HK-2 (cell line): ENCODE measurements around the gene RABGAP1L.
"Not testable (repeated sequence)": the region's sequence is repeated elsewhere in the genome, so short reads cannot be mapped to it uniquely, and the experiment has no call there.

Experiments
- DNase-seq: peaks from one replicate; pipeline ENCODE4 v3.0.0-alpha.2; 2018; ENCODE audit not compliant: unreplicated experiment

The RABGAP1L gene

DNA sequence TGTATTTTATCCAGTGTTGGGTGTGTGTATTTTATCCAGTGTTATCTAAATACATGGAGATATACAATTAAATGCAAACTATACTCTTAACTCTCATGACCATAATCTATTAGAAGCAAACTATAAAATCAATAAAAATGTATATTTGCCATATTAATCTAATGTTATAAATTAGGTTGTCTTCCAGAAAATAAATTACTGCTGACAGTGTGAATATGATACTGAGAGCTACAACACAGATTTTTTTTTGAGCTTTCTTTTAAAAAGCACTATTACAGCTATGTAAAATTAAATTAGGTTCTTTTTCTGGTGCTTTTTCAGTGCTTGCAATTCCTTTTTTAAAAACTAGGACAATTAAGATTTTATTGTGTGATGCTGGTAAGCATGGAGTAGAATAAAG, 269.4 kb downstream of the RABGAP1L start:
- DNase-seq: no peak

DNA sequence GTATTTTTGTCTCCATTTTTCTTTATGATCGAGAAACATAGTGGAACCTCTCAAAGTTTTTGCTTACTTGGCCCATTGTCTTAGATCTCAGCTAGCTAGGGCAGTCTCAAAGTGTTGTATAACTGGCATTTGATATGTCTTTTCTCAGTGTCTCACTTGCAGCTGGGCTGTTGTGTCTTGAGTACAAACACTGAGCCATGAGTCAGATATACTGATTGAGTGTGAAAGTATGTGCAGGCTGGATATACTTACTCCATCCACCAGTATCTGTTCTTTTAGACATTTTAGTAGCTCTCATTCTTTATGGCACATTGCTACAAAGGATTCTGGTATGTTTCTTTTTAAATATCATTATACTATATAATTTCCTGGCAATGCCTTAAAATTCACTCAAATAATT, 274.1 kb downstream of the RABGAP1L start:
- DNase-seq: no peak

GRCh38 chr1:174445351-174445750, 286.0 kb downstream of the RABGAP1L start:
- DNase-seq: no peak

- DNase-seq: no peak
Measured at GRCh38 chr1:174445817-174446216, 286.5 kb downstream of the RABGAP1L start.

GRCh38 chr1:174447866-174448530, 288.7 kb downstream of the RABGAP1L start, which contains the start of gene GPR52:
Gene GPR52, plus strand, starts transcription at chr1:174447964. Its CDS starts 148 bp downstream, at chr1:174448112.
- no peak for DNase-seq

DNA sequence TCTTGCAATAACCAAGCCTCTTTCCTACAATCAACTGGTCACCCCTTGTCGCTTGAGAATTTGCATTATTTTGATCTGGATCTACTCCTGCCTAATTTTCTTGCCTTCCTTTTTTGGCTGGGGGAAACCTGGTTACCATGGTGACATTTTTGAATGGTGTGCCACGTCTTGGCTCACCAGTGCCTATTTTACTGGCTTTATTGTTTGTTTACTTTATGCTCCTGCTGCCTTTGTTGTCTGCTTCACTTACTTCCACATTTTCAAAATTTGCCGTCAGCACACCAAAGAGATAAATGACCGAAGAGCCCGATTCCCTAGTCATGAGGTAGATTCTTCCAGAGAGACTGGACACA, 289.2 kb downstream of the RABGAP1L start:
- no peak for DNase-seq

GRCh38 chr1:174448974-174449373, 289.7 kb downstream of the RABGAP1L start:
- DNase-seq: no peak

- DNase-seq: no peak
Measured at GRCh38 chr1:174451408-174451807, 292.1 kb downstream of the RABGAP1L start.

GRCh38 chr1:174465855-174466254, 306.5 kb downstream of the RABGAP1L start:
- DNase-seq: no peak

DNA sequence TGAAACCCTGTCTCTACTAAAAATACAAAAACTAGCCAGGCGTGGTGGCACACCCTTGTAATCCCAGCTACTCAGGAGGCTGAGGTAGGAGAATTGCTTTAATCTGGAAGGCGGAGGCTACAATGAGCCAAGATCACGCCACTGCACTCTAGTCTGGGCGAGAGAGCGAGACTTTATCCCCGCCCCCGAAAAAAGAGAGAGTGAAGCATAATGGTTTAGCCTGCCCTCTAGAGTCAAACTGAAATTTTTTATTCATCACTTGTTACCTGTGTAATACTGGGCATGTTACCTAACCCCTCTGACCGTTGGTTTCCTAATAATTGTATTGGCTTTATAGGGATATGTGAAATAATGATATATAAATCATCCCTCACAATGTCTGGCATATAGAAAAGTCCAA, 307.3 kb downstream of the RABGAP1L start:
- DNase-seq: no peak

- no peak for DNase-seq
Measured at GRCh38 chr1:174469052-174469451, 309.7 kb downstream of the RABGAP1L start.

DNA sequence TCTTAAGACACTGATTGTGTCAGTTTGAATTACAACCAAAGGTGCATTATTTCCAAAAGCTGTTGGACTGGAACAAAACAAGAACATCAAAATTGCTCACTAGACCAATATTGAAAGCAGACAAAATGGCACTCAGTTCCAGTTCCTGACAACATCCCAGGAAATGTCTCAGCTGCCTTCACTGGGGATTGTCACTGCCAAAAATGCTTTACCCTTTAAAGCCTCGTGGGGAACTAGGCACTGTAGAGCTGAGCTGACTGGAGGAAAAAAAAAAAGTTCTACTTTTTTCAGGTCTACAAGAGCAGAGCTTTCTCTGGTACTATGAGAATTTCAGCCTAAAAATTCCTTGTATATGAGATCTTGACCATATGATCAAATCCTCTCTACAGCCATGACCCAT, 310.4 kb downstream of the RABGAP1L start:
- no peak for DNase-seq

DNA sequence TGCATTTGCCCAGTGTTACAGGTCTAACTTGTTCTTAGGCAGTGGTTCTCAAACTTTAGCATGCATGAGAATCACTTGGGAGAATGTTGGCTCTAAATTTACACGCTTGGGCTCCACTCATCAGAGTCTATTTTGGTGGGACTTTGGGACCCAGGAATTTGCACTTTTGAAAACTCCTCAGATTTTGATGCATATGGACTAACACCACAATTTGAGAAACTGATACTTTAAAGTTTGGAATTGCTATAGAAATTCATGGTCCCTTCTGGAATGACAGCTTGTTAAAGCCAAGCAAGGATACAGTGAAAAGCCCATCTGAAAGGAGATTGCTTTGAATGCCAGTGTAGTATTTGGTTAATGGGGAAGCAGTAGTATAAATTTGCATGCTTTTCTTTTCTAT, 320.0 kb downstream of the RABGAP1L start:
- no peak for DNase-seq

GRCh38 chr1:174480324-174480723, 321.0 kb downstream of the RABGAP1L start:
- DNase-seq: no peak

DNA sequence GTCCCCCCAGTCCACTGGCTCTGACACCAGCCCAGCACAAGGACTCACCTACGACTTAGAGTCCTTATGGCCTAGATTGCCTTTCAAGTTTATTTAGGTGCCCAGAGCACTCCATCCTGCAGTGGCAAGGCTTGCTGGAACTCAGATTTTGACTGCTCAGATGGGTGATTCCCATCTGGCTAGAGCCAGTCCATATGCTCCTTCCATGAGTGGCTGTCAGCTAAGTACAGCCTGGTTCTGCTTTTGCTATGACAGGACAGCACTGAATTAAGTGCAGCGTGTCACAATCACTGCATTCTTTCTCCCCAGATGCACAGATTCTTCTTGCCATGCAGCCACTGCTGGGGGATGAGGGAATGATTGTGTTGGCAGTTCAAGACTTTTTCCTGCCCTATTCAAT, 332.3 kb downstream of the RABGAP1L start:
- DNase-seq: no peak

GRCh38 chr1:174497478-174497877, 338.2 kb downstream of the RABGAP1L start:
- no peak for DNase-seq

- not testable (repeated sequence) for DNase-seq
Measured at GRCh38 chr1:174516755-174517154, 357.4 kb downstream of the RABGAP1L start.

GRCh38 chr1:174519844-174520243, 360.5 kb downstream of the RABGAP1L start:
- DNase-seq: no peak

- no peak for DNase-seq
Measured at GRCh38 chr1:174531751-174532150, 372.4 kb downstream of the RABGAP1L start.

DNA sequence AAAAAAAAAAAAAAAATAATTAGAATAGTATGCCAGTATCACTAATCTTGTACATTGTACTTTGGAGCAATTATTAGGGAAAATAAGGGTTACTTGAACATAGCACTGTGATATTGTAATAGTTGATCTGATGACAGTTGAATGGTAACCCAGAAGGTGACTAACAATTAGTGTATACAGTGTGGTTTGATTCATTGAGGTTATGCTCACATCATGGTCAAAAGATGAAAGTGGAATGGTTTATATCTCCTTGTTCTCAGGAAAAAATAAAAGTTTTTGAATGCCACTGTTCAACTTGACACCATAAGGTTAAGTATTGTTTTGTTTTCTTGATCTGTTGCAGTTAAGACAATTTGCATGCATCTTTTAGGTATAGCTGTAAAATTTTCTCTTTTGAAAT, 375.5 kb downstream of the RABGAP1L start:
- DNase-seq: no peak

DNA sequence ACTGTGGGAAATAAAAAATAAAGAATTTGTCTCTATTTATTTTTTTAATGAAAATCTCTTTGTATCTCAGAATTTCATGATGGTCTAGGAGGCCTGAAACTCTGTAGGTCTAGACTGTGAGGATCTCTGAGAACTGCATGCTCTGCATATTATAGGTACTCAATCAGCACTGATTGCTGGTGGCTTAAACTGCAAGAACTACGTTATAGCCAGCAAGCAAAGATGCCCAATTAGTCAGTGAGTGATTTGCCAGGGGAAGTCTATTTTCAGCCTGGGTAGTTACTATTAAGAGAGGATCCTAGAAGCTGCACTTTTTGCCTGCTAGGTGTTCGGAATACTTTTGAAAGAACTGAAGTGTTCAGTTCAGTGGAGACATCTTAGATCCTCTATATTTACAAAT, 375.9 kb downstream of the RABGAP1L start:
- DNase-seq: no peak

DNA sequence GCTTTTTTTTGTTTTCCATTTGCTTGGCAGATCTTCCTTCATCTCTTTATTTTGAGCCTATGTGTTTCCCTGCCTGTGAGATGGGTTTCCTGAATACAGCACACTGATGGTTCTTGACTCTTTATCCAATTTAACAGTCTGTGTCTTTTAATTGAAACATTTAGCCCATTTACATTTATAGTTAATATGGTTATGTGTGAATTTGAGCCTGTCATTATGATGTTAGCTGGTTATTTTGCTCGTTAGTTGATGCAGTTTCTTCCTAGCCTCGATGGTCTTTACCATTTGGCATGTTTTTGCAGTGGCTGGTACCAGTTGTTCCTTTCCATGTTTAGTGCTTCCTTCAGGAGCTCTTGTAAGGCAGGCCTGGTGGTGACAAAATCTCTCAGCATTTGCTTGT, 384.1 kb downstream of the RABGAP1L start:
- DNase-seq: not testable (repeated sequence)

DNA sequence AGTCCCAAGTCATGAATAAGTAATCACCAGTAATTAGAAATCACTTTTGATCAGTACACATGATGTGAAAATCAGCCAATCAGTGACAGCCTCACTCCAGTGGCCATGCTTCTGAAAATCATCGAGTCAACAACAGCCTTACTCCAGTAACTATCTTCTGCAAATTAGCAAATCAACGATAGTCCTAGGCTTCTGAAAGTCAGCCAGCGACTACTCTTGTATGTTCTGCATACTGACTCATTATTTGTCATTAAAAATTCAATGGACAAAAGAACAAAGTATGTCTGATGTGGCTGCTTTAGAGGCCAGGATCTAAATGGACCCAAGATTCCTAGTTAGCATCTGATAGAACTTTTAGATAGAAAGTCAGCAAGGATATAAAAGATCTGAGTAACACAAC, 391.0 kb downstream of the RABGAP1L start:
- DNase-seq: no peak

DNA sequence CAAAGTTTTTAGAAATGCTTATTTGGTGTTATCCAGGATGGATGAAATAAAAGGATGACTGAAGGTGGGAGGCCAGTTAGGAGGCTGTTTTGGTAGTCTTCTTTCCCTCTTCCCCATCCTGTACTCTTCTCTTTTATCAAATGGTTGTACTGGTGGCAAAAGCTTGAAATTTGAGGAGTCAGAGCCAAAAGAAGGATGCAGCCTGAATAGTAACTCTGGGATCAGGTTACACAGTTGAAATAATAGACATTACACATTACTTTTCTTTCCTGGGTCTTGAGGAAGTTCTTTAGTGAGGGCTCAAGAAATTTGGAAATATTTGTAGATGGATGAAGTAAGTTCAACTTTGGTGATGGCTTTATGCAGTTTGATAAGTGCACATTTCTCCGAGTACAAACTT, 397.1 kb downstream of the RABGAP1L start:
- no peak for DNase-seq
